Fibroblast of the aortic adventitia (primary cell): Measurements from ENCODE around the gene TNFAIP8L1. TPM values are rescaled to one million over a fixed set of nuclear protein-coding genes. Genes with fewer than 3 reads are reported as not detected.
"Not testable (repeated sequence)": the region's sequence is repeated elsewhere in the genome, so short reads cannot be mapped to it uniquely, and the experiment has no call there.

Source experiments
- DNase-seq: peaks from one replicate; pipeline ENCODE4 v3.0.0-alpha.2; 2010; ENCODE audit warnings: low read depth
- H3K4me3 ChIP-seq: 2 replicates; pipeline ENCODE4 v1.5.1; 2011; ENCODE audit warnings: low read depth, mild to moderate bottlenecking, control low read depth, low read length, moderate library complexity
- total RNA-seq: library from RNA; depleted of rRNA; stranded (reverse); fragments of >200 nt; gene quantifications from 2 replicates; pipeline ENCODE4 v1.2.3, GENCODE V29; 2012; ENCODE audit warnings: low replicate concordance
- TF ChIP-seq, protein P1 (sequence below): IDR thresholded peaks from 2 replicates; pipeline ENCODE4 v1.5.1; 2011; ENCODE audit warnings: mild to moderate bottlenecking, low read length, control low read depth, inconsistent platforms; ENCODE audit not compliant: insufficient read depth

The TNFAIP8L1 gene
- total RNA-seq, 1 donor: 2.3 TPM

DNA sequence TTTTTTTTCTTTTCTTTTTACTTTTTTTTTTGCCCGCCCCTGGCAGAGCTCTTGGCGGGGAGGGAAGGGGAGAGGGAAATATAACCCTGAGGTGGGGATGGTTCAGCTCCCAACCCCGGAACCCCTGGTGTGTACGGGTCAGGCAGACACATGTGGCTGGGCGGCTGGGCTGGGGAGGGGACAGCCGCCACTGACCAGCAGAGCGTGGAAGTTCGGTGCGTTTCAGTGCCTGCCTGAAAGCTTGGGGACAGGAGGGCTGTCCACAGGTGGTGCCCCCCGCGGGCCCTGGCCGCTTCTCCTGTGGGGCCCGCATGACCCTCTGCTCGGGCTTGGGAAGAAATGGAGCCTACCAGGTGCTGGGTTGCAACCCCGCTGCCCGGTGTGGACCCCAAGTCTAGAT is 36.0 kb downstream of the TNFAIP8L1 start:
- TF ChIP-seq, protein P1, sequence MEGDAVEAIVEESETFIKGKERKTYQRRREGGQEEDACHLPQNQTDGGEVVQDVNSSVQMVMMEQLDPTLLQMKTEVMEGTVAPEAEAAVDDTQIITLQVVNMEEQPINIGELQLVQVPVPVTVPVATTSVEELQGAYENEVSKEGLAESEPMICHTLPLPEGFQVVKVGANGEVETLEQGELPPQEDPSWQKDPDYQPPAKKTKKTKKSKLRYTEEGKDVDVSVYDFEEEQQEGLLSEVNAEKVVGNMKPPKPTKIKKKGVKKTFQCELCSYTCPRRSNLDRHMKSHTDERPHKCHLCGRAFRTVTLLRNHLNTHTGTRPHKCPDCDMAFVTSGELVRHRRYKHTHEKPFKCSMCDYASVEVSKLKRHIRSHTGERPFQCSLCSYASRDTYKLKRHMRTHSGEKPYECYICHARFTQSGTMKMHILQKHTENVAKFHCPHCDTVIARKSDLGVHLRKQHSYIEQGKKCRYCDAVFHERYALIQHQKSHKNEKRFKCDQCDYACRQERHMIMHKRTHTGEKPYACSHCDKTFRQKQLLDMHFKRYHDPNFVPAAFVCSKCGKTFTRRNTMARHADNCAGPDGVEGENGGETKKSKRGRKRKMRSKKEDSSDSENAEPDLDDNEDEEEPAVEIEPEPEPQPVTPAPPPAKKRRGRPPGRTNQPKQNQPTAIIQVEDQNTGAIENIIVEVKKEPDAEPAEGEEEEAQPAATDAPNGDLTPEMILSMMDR: no peak
- DNase-seq: no peak
- H3K4me3 ChIP-seq: no peak overlapping the region

DNA sequence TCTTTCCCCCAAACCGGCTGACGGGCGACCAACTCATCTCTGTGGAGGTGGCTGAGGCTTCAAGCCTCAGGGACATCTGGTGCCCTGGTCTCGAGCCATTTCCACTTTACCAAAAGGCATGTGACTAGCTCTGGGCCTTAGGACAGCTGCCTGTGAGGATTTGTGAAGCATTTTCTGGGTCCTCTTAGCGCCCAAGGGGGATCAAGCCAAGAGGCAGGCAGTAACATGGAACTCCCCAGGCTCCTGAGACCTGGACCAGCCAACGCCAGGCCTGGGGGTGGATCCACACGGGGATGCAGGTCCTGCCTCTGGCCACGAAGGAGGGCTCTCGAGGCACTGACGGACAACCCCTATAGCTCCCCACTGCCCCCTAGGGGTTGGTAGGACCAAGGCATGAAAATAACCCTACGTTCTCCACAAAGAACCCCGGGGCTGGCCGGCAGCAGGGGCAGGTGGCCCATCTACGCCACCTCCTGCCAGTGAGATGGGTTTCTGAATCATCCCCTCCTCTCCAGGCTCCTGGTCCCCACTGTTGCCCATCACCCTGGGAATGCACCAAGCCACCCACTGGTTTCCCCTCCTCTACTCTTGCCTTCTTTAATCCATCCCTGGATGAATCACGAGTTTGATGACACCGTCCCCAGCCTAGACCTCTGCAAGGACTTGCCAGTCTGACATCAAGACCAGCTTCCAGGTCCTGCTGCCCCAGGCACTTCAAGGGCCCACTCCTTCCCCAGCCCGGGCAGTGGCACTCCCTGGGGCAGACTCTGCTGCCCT is 37.8 kb downstream of the TNFAIP8L1 start:
- TF ChIP-seq, protein P1: peak; percentile 55

DNA sequence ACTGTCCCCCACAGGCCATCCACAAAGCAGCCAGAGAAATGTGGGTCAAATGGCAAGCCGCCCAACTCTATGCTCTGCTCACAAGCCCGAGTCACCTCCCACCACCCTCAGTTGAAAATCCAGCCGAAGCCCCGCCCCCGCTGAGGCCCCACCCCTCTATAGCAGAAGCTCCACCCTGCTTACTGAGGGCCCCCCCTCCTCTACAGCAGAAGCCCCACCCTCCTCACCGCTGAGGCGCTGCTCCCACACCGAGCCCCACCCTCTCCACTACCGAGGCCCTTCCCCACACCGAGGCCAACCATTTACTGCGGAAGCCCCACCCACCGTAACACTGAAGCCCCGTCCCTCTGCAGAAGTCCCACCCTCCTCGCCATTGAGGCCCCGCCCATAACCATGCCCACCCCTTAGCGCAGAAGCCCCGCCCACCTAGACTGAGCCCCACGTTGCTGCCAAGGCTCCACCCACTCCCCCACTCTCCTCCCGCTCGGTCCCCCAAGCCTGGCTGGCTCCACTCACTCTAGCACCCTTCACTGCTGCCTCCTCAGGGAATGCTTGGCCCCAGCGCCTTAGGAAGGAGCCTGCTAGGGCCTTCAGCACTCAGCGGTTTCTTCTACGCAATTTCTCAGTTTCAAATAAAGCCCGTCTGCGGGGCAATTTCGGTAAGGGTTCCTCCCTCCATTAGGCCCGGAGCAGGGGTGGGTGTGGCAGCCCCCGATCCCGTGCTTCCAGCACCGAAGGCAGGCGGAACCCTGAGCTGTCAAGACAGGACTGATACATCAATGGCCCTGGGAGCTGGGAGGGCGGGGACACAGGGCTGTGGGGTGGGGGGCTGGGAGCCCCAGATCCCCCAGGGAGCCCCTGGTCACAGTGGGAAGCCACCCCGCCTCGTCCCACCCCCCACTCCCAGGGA is 39.8 kb downstream of the TNFAIP8L1 start:
- DNase-seq: no peak
- TF ChIP-seq, protein P1: no peak
- no peak overlapping the region for H3K4me3 ChIP-seq

More for the DNA sequence above, 37.8 kb downstream of the TNFAIP8L1 start:
- peak; percentile 28 for DNase-seq
- no peak overlapping the region for H3K4me3 ChIP-seq

DNA sequence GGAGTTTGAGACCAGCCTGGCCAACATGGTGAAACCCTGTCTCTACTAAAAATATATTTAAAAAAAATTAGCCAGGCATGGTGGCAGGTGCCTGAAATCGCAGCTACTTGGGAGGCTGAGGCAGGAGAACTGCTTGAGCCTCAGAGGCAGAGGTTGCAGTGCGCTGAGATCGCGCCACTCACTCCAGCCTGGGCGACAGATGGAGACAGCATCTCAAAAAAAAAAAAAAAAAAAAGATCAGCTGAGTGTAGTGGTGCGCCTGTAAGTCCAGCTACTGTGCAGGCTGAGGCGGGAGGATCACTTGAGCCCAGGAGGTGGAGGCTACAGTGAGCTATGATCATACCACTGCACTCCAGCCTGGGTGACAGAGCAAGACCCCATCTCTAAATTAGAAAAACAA is 40.7 kb downstream of the TNFAIP8L1 start:
- not testable (repeated sequence) for DNase-seq, H3K4me3 ChIP-seq

DNA sequence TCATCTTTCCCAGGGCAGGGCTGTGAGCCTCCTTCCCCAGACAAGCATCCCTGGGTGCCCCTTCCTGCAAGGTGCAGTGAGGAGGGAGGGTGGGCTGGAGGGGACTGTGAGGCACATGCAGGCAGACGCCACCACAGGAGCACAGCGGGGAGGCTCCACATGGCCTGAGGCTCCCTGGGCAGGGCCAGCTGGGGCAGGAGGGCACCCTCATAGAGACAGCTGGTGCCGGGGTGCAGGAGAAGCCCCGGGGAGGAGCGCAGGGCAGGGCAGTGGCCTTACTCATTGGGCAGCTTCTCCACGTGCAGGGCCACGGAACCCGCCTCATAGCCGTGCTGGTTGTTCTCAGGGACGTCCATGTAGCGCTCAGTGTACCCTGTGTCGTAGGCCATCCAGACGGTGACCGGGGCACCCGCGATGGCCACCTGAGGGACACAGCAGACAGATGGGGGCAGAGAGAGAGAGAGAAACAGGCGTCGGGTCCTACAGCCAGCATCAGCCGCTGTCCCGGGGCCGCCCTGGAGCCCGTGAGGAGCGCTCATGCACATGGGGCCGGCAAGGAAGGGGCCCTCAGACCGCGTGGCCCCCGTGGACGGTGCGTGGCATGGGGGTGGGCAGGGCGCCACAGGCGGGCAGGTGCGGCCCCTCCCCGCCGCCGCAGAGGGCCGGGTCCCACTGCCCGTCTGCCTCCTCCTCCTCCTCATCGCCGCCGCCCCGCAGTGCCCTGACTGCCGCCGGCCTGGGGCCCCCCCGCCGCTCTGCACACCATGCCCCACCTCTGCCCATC is 43.3 kb downstream of the TNFAIP8L1 start:
- H3K4me3 ChIP-seq: no peak overlapping the region
- DNase-seq: no peak
- TF ChIP-seq, protein P1: no peak

DNA sequence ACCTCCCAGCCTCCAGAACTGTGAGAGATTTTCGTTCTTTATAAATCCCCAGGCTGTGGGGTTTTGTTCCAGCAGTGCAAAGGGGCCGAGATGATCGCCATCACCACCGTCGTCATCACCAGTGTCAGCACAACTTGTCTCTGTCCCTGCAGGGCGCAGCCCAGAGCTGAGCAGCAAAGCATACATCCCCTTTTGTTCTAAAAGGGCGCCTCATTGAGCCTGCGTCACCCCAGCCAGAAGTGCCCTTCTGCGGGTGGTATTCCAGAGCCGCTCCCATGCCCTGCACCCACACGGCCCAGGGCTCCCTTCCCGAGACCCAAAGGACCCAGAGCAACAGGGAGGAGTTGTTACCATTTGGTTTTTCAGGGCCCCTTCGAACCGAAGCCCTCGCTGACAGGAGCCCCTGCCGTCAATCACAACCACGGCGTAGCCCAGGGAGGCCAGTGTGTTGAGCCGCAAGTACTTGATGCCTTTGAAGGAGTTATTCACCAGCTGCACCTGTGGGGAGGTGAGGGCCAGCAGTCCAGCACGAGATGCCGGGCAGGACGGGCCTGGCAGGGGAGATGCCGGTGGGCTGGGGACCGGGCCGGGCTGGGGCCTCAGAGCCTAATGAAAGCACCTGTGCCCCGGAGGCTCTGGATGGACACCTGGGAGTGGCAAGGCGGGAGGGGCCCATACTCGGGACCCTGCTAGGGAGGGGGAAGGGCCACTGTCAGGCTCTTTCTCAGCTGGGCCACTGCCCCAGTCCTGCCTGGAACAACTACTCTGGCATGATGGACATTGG is 45.2 kb downstream of the TNFAIP8L1 start:
- no peak for DNase-seq
- no peak overlapping the region for H3K4me3 ChIP-seq
- TF ChIP-seq, protein P1: no peak
